ENCODE data around the gene IFI44L. TPM values are rescaled to one million over a fixed set of nuclear protein-coding genes. Genes with fewer than 3 reads are reported as not detected.

The IFI44L gene
- total and polyA plus RNA-seq, 4 donors, result 2.1 to 6.5 (median 2.9) TPM

GRCh38 chr1:78676993-78677392, 56.7 kb downstream of the IFI44L start:
- 79% methylated on average over 3 of the region's 3 CpGs for WGBS
- H3K27ac ChIP-seq (ENCODE audit: low read depth in 1 of 2, low read length in 2 of 2), result no peak overlapping the region
- H3K27me3 ChIP-seq (ENCODE audit: control insufficient read depth in 4 of 4, insufficient read depth in 4 of 4, low read length in 3 of 4), result no peaks in the 10 kb centered on the region
- H3K36me3 ChIP-seq (ENCODE audit: control insufficient read depth in 4 of 4, insufficient read depth in 3 of 4, low read depth in 1 of 4, low read length in 3 of 4), result no peaks in the 10 kb centered on the region
- DNase-seq (ENCODE audit: low spot score), result no peak
- H3K4me1 ChIP-seq (ENCODE audit: control insufficient read depth in 4 of 4, insufficient read depth in 4 of 4, low read length in 3 of 4), result no peaks in the 10 kb centered on the region
- H3K4me3 ChIP-seq (ENCODE audit: low read depth in 1 of 3, low read length in 3 of 3), result no peak overlapping the region
- H3K9ac ChIP-seq (ENCODE audit: low read depth in 1 of 2, low read length in 2 of 2), result no peak overlapping the region
- TF ChIP-seq GABPA (IDR thresholded peaks at IDR 0.05 in 1 of 2, conservative IDR thresholded peaks at IDR 0.05 in 1 of 2) (no peak), ZBTB33 (IDR thresholded peaks at IDR 0.05) (no peak), FOXA1 (IDR thresholded peaks at IDR 0.05) (no peak), REST (IDR thresholded peaks at IDR 0.05) (no peak), JUND (IDR thresholded peaks at IDR 0.05) (no peak), NR2F2 (IDR thresholded peaks at IDR 0.05) (no peak), RXRA (IDR thresholded peaks at IDR 0.05) (no peak), ATF3 (IDR thresholded peaks at IDR 0.05) (no peak), MAX (IDR thresholded peaks at IDR 0.05) (no peak), EGR1 (IDR thresholded peaks at IDR 0.05; ENCODE audit: low read depth in 2 of 2) (no peak), FOXA2 (IDR thresholded peaks at IDR 0.05) (no peak), RAD21 (IDR thresholded peaks at IDR 0.05) (no peak), CTCF (IDR thresholded peaks at IDR 0.05; ENCODE audit: low read depth, low read length, missing input control) (no peak), SP1 (IDR thresholded peaks at IDR 0.05) (no peak), TAF1 (conservative IDR thresholded peaks at IDR 0.05) (no peak), HNF4A (conservative IDR thresholded peaks at IDR 0.05) (no peak), YY1 (IDR thresholded peaks at IDR 0.05) (no peak), HNF4G (IDR thresholded peaks at IDR 0.05) (no peak)
- H3K9me3 ChIP-seq (ENCODE audit: control insufficient read depth in 4 of 4, low read length in 3 of 4), result no peaks in the 10 kb centered on the region
